Esophagus muscularis mucosa (tissue), 4 donors: Measurements from ENCODE around the gene TTC19. TPM values are rescaled to one million over a fixed set of nuclear protein-coding genes. Genes with fewer than 3 reads are reported as not detected.

ENCODE experiments used
- DNase-seq: peaks from one replicate; pipeline ENCODE4 v3.0.0-alpha.2; 2017; ENCODE audit errors: extremely low spot score
- H3K27ac ChIP-seq, 4 donors: fragments of 200-600 bp; sonication (generic); replicated peaks in 1 of 4; 1 replicate in 3 of 4; 2 replicates in 1 of 4; pipeline ENCODE4 v1.5.1; 2016 to 2019; ENCODE audit warnings: mild to moderate bottlenecking in 1 of 4
- H3K27me3 ChIP-seq, 4 donors: fragments of 200-600 bp; sonication (generic); one replicate each; pipeline versions ENCODE4 v1.5.1 to v1.6.0; 2016 to 2019
- H3K36me3 ChIP-seq, 4 donors: fragments of 200-600 bp; sonication (generic); one replicate each; pipeline ENCODE4 v1.5.1; 2016 to 2019
- H3K4me1 ChIP-seq, 4 donors: fragments of 200-600 bp; sonication (generic); one replicate each; pipeline ENCODE4 v1.5.1; 2016 to 2019
- H3K4me3 ChIP-seq, 4 donors: fragments of 200-600 bp; sonication (generic); 1 replicate in 2 of 4; 2 replicates in 2 of 4; pipeline ENCODE4 v1.5.1; 2016 to 2019; ENCODE audit warnings: mild to moderate bottlenecking in 4 of 4, moderate library complexity in 1 of 4
- H3K9me3 ChIP-seq, 4 donors: fragments of 200-600 bp; sonication (generic); 1 replicate in 3 of 4; 2 replicates in 1 of 4; pipeline ENCODE4 v1.5.1; 2016 to 2019
- EP300 ChIP-seq: sonication (generic); formaldehyde crosslinking; IDR thresholded peaks from one replicate; pipeline ENCODE4 v1.6.1; 2017; ENCODE audit warnings: antibody characterized with exemption
- POLR2A ChIP-seq: fragments of 450-650 bp; IDR thresholded peaks from one replicate; pipeline ENCODE4 v1.6.1; 2017; ENCODE audit warnings: antibody characterized with exemption, moderate library complexity, mild to moderate bottlenecking, low read depth
- POLR2AphosphoS5 ChIP-seq, 2 donors: sonication (generic); formaldehyde crosslinking; IDR thresholded peaks; one replicate each; pipeline ENCODE4 v1.6.1; 2017; ENCODE audit warnings: antibody characterized with exemption in 2 of 2
- WGBS: methylation state at CpG from one replicate; pipeline ENCODE4 v1.1.5; 2018; 5-methylcytosine and 5-hydroxymethylcytosine counted together
- intact Hi-C: fragments of 100-400 bp; cut with DNase I; formaldehyde crosslinking; loops from one replicate; pipeline ENCODE4 v1.15.1; 2023
- total RNA-seq, 4 donors: library from RNA; depleted of rRNA; stranded (reverse); fragments of >200 nt; gene quantifications; one replicate each; pipeline versions ENCODE4 v1.1.0 to v1.2.1, GENCODE V29; 2016
- TF ChIP-seq, protein P1 (sequence below), 3 experiments: fragments of 200-600 bp in 2 of 3; fragments of 450-650 bp in 1 of 3; sonication (generic) in 2 of 3; IDR thresholded peaks; one replicate each; pipeline ENCODE4 v1.5.1; 2017 to 2019; ENCODE audit warnings: antibody characterized with exemption in 3 of 3, mild to moderate bottlenecking in 2 of 3, moderate library complexity in 1 of 3

The TTC19 gene
- total RNA-seq, 4 donors from 2014 or later = 40.9 to 56.4 (median 50.5) TPM

DNA sequence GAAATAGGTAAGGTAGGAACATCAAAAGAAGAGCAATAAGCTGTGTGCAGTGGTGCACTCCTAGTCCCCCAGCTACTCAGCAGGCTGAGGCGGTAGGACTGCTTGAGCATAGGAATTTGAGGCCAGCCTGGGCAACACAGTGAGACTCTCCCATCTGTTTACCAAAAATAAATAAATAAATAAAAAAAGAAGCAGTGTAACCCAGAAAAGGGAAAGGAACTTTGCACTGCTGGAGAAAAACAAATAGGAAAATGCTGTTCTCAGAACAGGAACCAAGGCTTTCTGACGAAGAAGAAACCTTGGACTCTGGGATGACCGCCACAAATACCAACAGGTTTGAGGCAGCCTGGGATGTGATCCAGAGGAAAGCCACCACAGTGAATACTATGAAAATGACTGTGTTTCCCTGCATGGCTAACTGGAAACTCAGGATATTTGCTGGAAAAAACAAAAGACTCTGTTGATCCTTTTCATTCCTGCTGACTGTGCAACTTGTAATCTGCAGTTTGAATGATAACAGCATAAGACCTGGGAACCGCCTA lies 41.2 kb downstream of the TTC19 start:
- Histone ChIP-seq H3K36me3 (peaks cover 27 to 98% (median 88%) of the 10 kb centered on the region in 4 donors), H3K9me3 (no peaks in the 10 kb centered on the region), H3K4me1 (no peaks in the 10 kb centered on the region), H3K27ac (no peak overlapping the region), H3K27me3 (no peaks in the 10 kb centered on the region), H3K4me3 (no peak overlapping the region)
- no peak for TF ChIP-seq POLR2AphosphoS5 (IDR thresholded peaks at IDR 0.05)
- TF ChIP-seq POLR2A = no peak
- no peak for TF ChIP-seq EP300
- TF ChIP-seq, protein P1, sequence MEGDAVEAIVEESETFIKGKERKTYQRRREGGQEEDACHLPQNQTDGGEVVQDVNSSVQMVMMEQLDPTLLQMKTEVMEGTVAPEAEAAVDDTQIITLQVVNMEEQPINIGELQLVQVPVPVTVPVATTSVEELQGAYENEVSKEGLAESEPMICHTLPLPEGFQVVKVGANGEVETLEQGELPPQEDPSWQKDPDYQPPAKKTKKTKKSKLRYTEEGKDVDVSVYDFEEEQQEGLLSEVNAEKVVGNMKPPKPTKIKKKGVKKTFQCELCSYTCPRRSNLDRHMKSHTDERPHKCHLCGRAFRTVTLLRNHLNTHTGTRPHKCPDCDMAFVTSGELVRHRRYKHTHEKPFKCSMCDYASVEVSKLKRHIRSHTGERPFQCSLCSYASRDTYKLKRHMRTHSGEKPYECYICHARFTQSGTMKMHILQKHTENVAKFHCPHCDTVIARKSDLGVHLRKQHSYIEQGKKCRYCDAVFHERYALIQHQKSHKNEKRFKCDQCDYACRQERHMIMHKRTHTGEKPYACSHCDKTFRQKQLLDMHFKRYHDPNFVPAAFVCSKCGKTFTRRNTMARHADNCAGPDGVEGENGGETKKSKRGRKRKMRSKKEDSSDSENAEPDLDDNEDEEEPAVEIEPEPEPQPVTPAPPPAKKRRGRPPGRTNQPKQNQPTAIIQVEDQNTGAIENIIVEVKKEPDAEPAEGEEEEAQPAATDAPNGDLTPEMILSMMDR (IDR thresholded peaks at IDR 0.05) = no peak
- no peak for DNase-seq
- intact Hi-C loops = no loop called here
- WGBS = 90% methylated on average over 4 of the region's 4 CpGs

DNA sequence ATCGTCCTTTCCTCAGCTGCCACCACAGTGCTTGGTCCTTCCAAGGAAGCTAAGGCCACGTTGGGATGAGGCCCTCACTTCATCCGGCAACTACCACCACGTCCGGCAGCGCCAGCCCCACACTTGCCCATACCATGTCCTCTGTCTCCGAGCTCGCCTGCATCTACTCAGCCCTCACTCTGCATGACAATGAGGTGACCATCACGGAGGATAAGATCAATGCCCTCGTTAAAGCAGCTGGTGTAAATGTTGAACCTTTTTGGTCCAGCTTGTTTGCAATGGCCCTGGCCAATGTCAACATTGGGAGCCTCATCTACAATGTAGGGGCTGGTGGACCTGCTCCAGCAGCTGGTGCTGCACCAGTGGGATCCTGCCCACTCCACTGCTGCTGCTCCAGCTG lies 44.9 kb downstream of the TTC19 start:
- DNase-seq = no peak
- 95% methylated on average over 10 of the region's 10 CpGs for WGBS
- intact Hi-C loops = no loop called here
- no peaks in the 10 kb centered on the region for H3K27me3 ChIP-seq
- no peak overlapping the region for H3K27ac ChIP-seq
- no peak overlapping the region for H3K4me3 ChIP-seq
- TF ChIP-seq POLR2AphosphoS5 (IDR thresholded peaks at IDR 0.05) = no peak
- TF ChIP-seq POLR2A = no peak
- no peak for TF ChIP-seq EP300
- TF ChIP-seq, protein P1 (IDR thresholded peaks at IDR 0.05) = no peak
- H3K36me3 ChIP-seq = peaks cover 13 to 97% (median 86%) of the 10 kb centered on the region in 4 donors
- H3K4me1 ChIP-seq = no peaks in the 10 kb centered on the region
- no peaks in the 10 kb centered on the region for H3K9me3 ChIP-seq

DNA sequence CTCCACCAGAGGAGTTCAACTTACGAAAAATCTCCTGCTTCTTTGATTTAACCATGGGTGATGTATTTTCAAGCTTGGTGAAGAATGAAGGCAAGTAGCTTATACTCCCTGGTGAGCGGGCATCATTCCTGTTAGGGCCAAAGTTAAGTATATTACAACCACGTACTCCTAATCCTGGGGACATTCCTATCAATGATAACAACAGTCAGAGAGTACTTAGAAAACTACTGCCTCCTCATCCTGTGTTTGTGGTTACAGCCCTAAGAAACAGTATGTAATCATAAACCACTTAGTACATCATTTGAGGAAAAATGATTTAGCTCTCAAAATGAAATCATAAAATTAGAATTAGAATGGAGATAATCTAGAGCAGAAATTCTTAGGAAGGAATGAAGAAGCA lies 47.3 kb downstream of the TTC19 start:
- H3K4me3 ChIP-seq = no peak overlapping the region
- TF ChIP-seq POLR2AphosphoS5 (IDR thresholded peaks at IDR 0.05) (no peak), EP300 (no peak), POLR2A (no peak)
- TF ChIP-seq, protein P1 (IDR thresholded peaks at IDR 0.05) = no peak
- 97% methylated on average over 3 of the region's 3 CpGs for WGBS
- intact Hi-C loops = no loop called here
- H3K4me1 ChIP-seq = no peaks in the 10 kb centered on the region
- H3K36me3 ChIP-seq = peaks cover 9 to 95% (median 72%) of the 10 kb centered on the region in 4 donors
- no peak overlapping the region for H3K27ac ChIP-seq
- no peaks in the 10 kb centered on the region for H3K27me3 ChIP-seq
- DNase-seq = no peak
- no peaks in the 10 kb centered on the region for H3K9me3 ChIP-seq

DNA sequence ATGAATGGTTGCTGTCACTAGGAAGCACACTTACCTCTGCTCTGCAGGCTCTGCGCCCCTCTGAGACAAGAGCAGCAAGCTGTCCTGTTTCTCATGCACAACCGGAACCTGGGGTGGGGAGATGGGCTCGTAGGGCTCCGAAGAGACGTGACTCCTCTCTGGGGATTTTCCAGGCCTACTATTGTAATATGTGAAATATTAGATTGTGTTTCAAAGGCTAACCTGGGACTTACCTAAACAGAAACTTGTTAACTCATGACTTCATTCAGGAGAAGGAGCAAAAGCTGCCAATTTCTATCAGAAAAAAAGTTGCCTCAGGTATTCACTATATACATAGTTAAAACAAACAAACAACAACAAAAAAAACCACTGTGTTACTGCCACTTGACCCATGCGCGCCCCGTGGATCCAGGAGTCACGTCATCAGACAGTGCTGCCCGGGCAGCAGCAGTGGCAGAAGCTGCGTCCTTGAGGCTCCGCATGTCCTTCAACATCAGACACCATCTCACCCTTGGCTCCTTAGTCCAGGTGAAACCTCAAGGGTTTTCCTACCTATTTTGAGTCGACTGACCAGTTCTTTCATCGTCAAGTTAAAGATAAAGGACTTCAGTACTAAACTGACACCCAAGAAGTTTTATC lies 49.3 kb downstream of the TTC19 start:
- H3K9me3 ChIP-seq = no peaks in the 10 kb centered on the region
- no peak overlapping the region for H3K27ac ChIP-seq
- WGBS = 88% methylated on average over 14 of the region's 14 CpGs
- H3K36me3 ChIP-seq = peaks cover 9 to 94% (median 63%) of the 10 kb centered on the region in 4 donors
- no peaks in the 10 kb centered on the region for H3K27me3 ChIP-seq
- intact Hi-C loops = no loop called here
- no peak overlapping the region for H3K4me3 ChIP-seq
- TF ChIP-seq POLR2AphosphoS5 (IDR thresholded peaks at IDR 0.05) (no peak), POLR2A (no peak), EP300 (no peak)
- TF ChIP-seq, protein P1 (IDR thresholded peaks at IDR 0.05) = no peak
- no peak for DNase-seq
- peaks cover 0 to 5% (median 0%) of the 10 kb centered on the region in 4 donors for H3K4me1 ChIP-seq

DNA sequence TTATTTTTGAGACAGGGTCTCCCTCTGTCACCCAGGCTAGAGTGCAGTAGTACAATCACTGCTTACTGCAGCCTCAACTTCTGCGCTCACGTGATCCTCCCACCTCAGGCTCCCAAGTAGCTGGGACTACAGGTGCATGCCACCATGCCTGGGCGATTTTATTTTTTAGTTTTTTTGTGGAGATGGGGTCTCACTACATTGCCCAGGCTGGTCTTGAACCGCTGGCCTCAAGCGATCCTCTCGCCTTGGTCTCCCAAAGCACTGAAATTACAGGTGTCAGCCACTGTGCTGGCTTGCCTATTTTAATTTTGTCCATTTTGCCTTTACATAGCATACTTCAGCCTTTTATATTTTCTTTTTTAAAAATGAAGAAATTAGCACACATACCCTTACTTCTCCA lies 51.2 kb downstream of the TTC19 start:
- peaks cover 0 to 5% (median 0%) of the 10 kb centered on the region in 4 donors for H3K4me1 ChIP-seq
- no peak overlapping the region for H3K4me3 ChIP-seq
- DNase-seq = no peak
- peaks cover 8 to 94% (median 61%) of the 10 kb centered on the region in 4 donors for H3K36me3 ChIP-seq
- TF ChIP-seq POLR2A (no peak), EP300 (no peak), POLR2AphosphoS5 (IDR thresholded peaks at IDR 0.05) (no peak)
- TF ChIP-seq, protein P1 (IDR thresholded peaks at IDR 0.05) = no peak
- no peaks in the 10 kb centered on the region for H3K9me3 ChIP-seq
- no peak overlapping the region for H3K27ac ChIP-seq
- intact Hi-C loops = no loop called here
- 98% methylated on average over 6 of the region's 6 CpGs for WGBS
- no peaks in the 10 kb centered on the region for H3K27me3 ChIP-seq
